ENCODE results near the gene OPHN1.
"Not testable (repeated sequence)": the region's sequence is repeated elsewhere in the genome, so short reads cannot be mapped to it uniquely, and the experiment has no call there.

The OPHN1 gene

GRCh38 chrX:68139791-68140190 lies 293.5 kb downstream of the OPHN1 start:
- DNase-seq = no peak

GRCh38 chrX:68133181-68133580 lies 300.1 kb downstream of the OPHN1 start:
- DNase-seq = no peak

DNA sequence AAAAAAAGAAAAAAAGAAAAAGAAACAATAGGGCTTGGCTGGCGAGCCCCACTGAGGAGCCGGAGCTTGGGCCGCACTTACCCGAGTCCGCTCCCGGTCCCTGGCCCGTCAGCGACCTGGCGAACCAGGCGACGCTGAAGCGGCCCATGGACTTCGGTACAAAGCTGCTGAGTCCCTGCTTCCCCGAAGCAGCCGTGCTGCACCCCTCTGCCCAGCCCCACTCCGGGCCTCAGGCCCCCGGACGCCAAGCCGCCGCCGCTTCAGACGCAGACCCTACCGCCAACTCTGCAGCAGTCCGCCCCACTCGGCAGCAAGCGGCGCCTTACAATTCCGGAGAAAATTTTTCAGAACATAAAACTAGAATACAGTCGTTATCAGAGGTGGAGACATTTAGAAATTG lies 300.5 kb downstream of the OPHN1 start:
- DNase-seq = no peak

DNA sequence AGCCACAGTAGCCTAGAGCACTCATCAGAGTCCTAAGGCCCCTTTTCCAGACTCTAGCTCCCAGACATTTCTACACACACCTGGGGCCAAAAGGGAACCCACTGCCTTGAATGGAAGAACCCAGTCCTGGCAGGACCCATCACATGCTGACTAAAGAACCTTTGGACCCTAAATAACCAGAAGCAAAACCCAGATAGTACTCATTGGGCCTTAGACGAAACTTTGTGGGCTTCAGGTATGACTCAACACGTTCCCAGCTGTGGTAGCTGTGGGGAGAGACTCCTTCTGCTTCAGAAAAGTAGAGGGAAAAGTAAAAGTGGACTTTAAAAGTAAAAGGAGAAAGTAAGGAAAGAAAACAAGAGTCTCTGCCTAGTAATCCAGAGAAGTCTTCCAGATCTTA lies 311.5 kb downstream of the OPHN1 start:
- no peak for DNase-seq

GRCh38 chrX:68121371-68121770 lies 311.9 kb downstream of the OPHN1 start:
- DNase-seq = no peak

GRCh38 chrX:68115371-68115770 lies 317.9 kb downstream of the OPHN1 start:
- DNase-seq = no peak

DNA sequence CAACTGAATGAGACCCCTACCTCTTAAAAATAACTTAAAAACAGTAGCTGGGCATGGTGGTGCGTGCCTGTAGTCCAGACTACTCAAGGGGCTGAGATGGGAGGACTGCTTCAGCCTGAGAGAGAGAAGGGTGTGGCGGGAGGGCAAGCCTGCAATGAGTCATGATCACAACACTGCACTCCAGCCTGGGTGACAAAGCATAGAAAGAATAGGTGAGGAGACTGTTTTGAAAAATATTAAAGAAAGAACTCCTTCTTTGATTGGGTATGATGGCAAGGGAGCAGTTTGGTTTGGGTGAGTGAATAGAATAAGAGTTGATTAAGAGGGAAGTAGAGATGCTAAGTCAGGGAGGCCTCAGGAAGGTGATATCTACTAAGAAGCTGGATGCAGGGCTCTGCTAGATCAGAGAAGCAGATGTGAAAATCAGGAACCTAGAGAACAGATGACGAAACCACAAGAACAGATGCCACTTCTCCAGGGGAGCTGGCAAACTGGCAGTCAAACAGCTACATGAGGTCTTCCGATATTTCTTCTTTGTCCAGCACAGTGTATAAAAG lies 318.6 kb downstream of the OPHN1 start:
- DNase-seq = no peak

GRCh38 chrX:68113837-68114572 lies 319.3 kb downstream of the OPHN1 start:
- DNase-seq = no peak

DNA sequence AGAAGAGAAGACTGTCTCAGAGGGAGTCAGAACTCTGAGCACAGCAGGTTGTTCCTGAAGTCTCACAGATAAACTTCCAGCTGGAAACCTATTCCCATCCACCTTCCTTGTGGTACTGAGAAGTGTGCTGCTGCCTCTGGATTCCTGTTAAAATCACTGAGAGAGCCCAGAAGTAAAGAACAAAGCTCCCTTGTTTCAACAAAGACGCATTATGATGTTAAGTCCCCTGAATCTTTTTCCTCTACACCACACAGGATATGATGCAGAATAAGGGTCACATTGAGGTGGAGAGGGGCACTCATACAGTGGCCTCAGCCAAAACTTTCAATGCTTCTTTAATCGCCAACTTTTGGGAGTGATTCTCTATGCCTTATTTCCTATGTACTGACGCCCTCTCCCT lies 321.0 kb downstream of the OPHN1 start:
- no peak for DNase-seq

- DNase-seq = no peak
Measured at GRCh38 chrX:68109162-68109561, 324.1 kb downstream of the OPHN1 start.

GRCh38 chrX:68098431-68098830 lies 334.9 kb downstream of the OPHN1 start:
- no peak for DNase-seq

GRCh38 chrX:68090266-68090665 lies 343.0 kb downstream of the OPHN1 start:
- peak; percentile 41 for DNase-seq

- no peak for DNase-seq
Measured at GRCh38 chrX:68087526-68087925, 345.8 kb downstream of the OPHN1 start.

DNA sequence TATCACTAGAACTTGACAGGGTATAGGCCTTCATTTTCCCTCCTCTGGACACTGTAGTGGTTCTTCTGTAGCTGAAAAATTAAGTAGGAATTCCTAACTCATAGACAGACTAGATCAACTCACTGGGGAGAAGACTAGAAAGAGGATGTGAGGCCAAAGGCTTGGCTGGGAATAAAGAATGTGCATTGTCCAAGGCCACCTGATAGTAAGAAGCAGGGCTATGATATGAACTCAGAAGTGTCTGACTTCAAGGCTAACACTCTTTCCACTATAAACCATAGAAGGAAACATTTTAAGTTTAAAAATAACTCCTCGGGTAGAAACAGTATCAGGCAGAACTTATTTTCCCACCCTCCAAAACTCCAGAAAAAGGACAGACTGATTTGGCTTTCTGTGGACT lies 346.6 kb downstream of the OPHN1 start:
- no peak for DNase-seq

GRCh38 chrX:68084765-68085164 lies 348.5 kb downstream of the OPHN1 start:
- DNase-seq = no peak

DNA sequence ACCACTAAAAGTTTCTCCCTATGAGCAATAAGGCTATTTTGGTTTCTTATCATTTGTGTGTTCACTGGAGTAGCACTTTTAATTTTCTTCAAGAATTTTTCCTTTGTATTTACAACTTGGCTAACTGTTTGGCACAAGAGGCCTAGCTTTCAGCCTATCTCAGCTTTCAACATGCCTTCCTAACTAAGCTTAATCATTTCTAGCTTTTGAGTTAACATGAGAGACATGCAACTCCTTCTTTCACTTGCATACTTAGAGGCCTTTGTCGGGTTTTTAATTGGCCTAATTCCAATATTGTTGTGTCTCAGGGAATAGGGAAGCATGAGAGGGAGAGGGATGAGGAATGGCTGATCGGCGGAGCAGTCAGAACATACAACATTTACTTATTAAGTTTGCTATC lies 349.8 kb downstream of the OPHN1 start:
- DNase-seq = no peak

- DNase-seq = no peak
Measured at GRCh38 chrX:68079961-68080360, 353.3 kb downstream of the OPHN1 start.

DNA sequence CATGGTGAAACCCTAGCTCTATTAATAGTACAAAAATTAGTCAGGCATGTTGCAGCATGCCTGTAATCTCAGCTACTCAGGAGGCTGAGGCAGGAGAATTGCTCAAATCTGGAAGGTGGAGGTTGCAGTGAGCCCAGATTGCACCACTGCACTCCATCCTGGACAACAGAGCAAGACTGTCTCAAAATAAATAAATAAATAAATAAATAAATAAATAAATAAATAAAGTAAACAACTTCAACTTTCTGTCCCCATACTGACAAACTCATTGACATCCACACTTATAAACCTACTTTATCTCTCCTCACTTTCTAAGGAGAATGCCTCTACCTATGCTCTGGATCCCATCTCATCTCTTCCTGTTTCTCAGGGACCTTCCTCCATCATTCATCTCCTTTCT lies 354.5 kb downstream of the OPHN1 start:
- not testable (repeated sequence) for DNase-seq

GRCh38 chrX:68077378-68077777 lies 355.9 kb downstream of the OPHN1 start:
- DNase-seq = no peak

DNA sequence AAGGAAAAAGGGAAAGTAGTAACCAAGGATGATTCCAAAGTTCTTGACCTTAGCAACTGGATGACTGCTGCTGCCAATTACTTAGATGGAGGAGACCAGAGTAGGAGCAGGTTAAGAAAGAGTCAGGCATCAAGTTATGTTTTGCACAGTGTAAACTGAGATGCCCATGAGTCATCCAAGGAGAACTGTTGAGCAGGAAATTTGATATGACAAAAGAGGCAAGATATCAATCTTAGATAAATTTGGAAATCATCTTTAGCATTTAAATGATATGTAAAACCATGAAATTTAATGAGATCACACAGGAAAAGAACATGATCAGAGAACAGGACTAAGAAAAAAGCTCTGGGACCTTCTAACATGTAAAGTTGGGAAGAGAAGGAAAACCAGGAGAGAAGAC lies 361.3 kb downstream of the OPHN1 start:
- DNase-seq = no peak

GRCh38 chrX:68070119-68070518 lies 363.2 kb downstream of the OPHN1 start:
- not testable (repeated sequence) for DNase-seq

DNA sequence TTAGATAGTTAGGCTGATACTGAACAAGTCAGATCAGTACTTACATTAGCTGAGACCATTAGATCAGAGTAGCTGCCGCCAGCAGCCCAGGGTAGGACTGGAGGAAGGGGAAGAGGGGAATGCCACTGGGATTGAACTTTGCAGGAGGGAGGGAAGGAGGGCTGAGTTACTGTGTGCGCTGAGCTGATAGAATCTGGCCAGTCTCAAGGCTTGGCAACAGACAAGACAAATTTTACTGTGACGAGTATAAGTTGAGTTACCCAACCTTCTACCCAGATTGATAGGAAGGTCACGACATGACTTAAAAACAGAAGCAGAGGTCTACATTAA lies 372.1 kb downstream of the OPHN1 start:
- DNase-seq = no peak

DNA sequence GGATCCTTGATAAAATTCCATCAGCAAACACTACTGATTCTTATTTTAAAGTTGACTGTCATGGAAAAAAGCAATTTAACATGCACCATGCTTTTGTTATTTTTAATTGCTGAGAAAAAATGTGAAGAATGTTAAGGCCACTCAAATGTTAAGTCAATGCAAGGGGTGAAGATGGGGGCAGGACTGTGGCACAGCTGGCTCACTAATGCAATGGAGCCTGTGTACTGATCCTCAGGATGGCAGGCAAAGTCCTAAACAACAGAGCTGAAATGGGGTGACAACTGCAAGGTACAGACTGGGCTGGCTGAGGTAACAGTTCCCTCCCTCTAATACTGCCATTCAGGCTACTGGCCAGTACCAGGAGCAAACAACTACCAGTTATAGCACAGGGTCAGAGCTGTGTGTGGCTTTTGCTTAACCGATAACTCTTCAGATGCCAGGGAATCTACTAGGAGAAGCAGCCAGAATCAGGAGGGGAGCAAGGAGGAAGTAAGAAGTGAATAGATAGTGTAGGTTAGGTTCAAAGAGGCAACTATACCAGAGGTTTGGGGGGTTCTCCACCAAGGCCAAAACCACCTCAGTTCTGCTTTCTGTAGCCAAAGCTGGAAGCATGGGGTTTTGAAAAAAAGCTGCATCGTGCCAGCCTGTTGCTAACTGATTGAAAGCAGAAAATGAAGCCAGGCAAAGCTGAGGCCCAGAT lies 372.6 kb downstream of the OPHN1 start:
- no peak for DNase-seq

GRCh38 chrX:68059469-68059868 lies 373.8 kb downstream of the OPHN1 start:
- no peak for DNase-seq

- no peak for DNase-seq
Measured at GRCh38 chrX:68049466-68049865, 383.8 kb downstream of the OPHN1 start.
